Stimulated activated CD8-positive, alpha-beta memory T cell treated with anti-CD3 and anti-CD28 coated beads, Interleukin-15, amount 100 ng/mL, for 1 hour (primary cell): ENCODE data around the gene TMEM54.

Source experiments
- DNase-seq: peaks from one replicate; pipeline ENCODE4 v3.0.0-alpha.2; 2020; ENCODE audit warnings: low read depth

TMEM54 gene

GRCh38 chr1:32895325-32896215, 5.6 kb downstream of the TMEM54 start:
- no peak for DNase-seq

GRCh38 chr1:32894681-32895080, 6.5 kb downstream of the TMEM54 start:
- DNase-seq, result no peak

- no peak for DNase-seq
Observed at GRCh38 chr1:32894019-32894600, 7.1 kb downstream of the TMEM54 start.

- no peak for DNase-seq
Observed at GRCh38 chr1:32893198-32894018, 7.8 kb downstream of the TMEM54 start.

- no peak for DNase-seq
Observed at GRCh38 chr1:32892368-32893197, 8.6 kb downstream of the TMEM54 start.

- no peak for DNase-seq
Observed at GRCh38 chr1:32891630-32892029, 9.6 kb downstream of the TMEM54 start.

- no peak for DNase-seq
Observed at GRCh38 chr1:32891241-32891570, 10.0 kb downstream of the TMEM54 start.

GRCh38 chr1:32890516-32891240, 10.5 kb downstream of the TMEM54 start:
- DNase-seq, result no peak

- no peak for DNase-seq
Observed at GRCh38 chr1:32889731-32890278, 11.4 kb downstream of the TMEM54 start.

- DNase-seq, result no peak
Observed at GRCh38 chr1:32888677-32889420, 12.3 kb downstream of the TMEM54 start.

- no peak for DNase-seq
Observed at GRCh38 chr1:32888134-32888533, 13.1 kb downstream of the TMEM54 start.

GRCh38 chr1:32887623-32888022, 13.6 kb downstream of the TMEM54 start:
- no peak for DNase-seq

- no peak for DNase-seq
Observed at GRCh38 chr1:32886828-32887414, 14.3 kb downstream of the TMEM54 start.

- DNase-seq, result no peak
Observed at GRCh38 chr1:32886004-32886827, 15.0 kb downstream of the TMEM54 start, which contains the start of gene HPCA. Gene HPCA (plus strand): TSS chr1:32886491. CDS start chr1:32888899, 2,408 bp downstream.

GRCh38 chr1:32885676-32886003, 15.5 kb downstream of the TMEM54 start:
- no peak for DNase-seq

GRCh38 chr1:32884726-32885125, 16.5 kb downstream of the TMEM54 start:
- no peak for DNase-seq

- no peak for DNase-seq
Observed at GRCh38 chr1:32884032-32884372, 17.2 kb downstream of the TMEM54 start.

- DNase-seq, result no peak
Observed at GRCh38 chr1:32883338-32884031, 17.7 kb downstream of the TMEM54 start.
